ENCODE data around the gene EXOC6. TPM values are rescaled to one million over a fixed set of nuclear protein-coding genes. Genes with fewer than 3 reads are reported as not detected.

Gene EXOC6
- total RNA-seq, 4 donors from 2014 or later = 9.8 to 25.9 (median 10.9) TPM

DNA sequence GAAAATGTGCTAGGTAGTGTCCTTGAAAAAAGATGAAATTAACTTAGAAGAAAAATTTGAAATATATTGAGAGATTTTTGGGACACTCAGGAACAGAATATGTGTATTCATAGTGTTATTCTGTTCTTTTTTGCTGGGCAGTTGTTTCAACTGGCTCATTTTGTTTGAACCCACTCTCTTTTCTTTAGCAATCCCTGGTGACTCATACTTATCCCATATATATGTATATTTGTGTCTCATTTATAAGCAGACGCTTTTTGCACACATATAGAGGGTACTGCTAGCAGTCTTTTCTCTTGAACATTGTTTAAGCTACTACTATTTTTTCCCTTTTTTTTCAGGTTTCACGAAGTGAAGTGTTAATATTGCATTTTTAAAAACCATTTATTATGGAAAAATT, 1.9 kb downstream of the EXOC6 start:
- DNase-seq (ENCODE audit: low spot score) = no peak
- TF ChIP-seq, protein P1, sequence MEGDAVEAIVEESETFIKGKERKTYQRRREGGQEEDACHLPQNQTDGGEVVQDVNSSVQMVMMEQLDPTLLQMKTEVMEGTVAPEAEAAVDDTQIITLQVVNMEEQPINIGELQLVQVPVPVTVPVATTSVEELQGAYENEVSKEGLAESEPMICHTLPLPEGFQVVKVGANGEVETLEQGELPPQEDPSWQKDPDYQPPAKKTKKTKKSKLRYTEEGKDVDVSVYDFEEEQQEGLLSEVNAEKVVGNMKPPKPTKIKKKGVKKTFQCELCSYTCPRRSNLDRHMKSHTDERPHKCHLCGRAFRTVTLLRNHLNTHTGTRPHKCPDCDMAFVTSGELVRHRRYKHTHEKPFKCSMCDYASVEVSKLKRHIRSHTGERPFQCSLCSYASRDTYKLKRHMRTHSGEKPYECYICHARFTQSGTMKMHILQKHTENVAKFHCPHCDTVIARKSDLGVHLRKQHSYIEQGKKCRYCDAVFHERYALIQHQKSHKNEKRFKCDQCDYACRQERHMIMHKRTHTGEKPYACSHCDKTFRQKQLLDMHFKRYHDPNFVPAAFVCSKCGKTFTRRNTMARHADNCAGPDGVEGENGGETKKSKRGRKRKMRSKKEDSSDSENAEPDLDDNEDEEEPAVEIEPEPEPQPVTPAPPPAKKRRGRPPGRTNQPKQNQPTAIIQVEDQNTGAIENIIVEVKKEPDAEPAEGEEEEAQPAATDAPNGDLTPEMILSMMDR (IDR thresholded peaks at IDR 0.05) = no peak
- ATAC-seq (ENCODE audit: low FRiP score) = no peak

DNA sequence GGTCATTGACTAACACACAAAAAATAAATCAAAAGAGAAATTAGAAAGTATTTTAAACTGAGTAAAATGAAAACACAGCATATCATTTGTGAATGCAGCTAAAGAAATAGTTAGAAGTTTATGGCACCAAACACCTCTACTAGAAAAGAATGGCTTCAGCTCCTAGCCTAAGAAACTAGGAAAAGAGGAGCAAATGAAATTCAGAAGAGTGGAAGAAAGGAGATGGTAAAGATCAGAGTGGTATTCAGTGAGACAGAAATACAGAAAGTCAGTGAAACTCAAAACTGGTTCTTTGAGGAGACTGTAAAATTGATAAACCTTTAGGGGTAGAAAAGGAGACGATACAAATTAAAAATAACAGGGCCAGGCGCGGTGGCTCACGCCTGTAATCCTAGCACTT, 2.7 kb downstream of the EXOC6 start:
- DNase-seq (ENCODE audit: low spot score) (no peak), ATAC-seq (ENCODE audit: low FRiP score) (no peak)
- TF ChIP-seq, protein P1 (IDR thresholded peaks at IDR 0.05) = no peak

DNA sequence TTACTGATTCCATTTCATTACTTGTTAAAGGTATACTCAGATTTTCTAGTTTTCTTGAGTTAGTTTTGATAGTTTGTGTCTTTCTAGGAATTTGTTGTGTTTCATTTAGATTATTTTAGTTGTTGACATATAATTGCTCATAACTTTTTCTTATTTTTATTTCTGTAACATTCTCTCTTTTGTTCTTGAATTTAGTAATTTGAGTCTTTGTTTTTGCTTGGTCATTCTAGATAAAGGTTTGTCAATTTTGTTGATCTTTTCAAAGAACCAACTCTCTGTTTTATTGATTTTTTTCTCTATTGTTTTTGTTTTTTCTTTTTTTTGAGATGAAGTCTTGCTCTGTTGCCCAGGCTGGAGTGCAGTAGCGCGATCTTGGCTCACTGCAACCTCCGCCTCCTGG, 7.2 kb downstream of the EXOC6 start:
- DNase-seq (ENCODE audit: low spot score) (no peak), ATAC-seq (ENCODE audit: low FRiP score) (no peak)
- TF ChIP-seq, protein P1 (IDR thresholded peaks at IDR 0.05) = no peak

DNA sequence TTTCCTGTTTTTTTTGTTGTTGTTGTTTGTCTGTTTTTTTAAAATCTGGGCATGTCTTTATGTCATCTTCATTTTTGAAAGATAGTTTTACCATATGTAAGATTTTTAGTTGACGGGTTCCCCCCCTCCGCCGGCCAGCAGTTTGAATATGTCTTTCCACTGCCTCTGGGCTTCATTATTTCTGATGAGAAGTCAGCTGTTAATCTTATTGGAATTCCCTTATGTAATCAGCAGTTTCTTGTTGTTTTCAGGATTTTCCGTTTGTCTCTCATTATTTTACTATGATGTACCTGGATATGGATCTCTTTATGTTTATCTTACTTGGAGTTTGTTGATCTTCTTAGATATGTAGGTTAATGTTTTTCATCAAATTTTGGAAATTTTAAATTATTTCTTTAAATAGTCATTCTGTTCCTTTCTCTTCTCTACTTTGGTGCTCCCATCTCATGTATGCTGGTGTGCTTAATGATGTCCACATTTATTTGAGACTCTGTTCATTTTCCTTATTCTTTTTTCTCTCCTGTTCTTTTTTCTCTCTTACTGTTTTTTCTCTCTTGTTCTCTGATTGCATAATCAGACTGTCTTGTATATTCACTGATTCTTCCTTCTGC, 9.7 kb downstream of the EXOC6 start:
- TF ChIP-seq, protein P1 (IDR thresholded peaks at IDR 0.05) = no peak
- no peak for DNase-seq (ENCODE audit: low spot score)
- no peak for ATAC-seq (ENCODE audit: low FRiP score)

DNA sequence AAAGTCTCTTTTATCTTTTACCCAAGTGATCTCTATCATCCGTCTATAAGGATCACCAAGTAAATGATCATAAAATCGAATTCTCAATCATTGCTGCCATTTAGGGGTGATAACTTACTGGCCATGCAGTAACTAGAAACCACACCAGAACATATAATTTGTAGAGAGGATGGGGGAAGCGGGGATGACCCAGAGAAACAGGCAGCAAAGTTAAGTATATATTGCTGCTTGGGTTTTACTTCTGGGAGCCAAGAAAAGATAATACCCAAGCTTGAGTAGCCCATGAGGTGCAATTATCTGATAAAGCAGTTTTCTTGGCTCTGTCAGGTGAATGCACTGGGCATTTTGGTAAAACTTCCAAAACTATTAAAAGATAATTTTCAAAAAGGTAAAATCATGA, 18.9 kb downstream of the EXOC6 start:
- TF ChIP-seq, protein P1 (IDR thresholded peaks at IDR 0.05) = no peak
- ATAC-seq (ENCODE audit: low FRiP score) = no peak
- DNase-seq (ENCODE audit: low spot score) = no peak

DNA sequence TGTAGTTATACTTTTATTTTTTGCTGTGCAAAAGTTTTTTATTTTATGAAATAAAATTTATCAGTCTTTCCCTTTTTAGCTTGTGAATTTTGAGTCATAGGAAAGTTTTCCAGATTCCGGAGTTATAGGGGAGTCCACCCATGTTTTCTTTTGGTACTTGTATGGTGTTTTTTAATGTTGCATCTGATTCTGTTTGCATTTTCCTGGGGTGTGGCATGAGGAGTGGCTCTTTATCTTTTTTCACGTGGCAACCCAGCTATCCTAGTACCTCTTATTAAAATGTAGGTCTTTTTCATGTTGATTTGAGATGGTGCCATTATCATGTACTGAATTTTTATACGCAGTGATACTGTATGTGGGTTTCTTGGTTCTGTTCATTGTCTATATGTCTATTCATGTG, 19.7 kb downstream of the EXOC6 start:
- TF ChIP-seq, protein P1 (IDR thresholded peaks at IDR 0.05) = no peak
- DNase-seq (ENCODE audit: low spot score) (no peak), ATAC-seq (ENCODE audit: low FRiP score) (no peak)

DNA sequence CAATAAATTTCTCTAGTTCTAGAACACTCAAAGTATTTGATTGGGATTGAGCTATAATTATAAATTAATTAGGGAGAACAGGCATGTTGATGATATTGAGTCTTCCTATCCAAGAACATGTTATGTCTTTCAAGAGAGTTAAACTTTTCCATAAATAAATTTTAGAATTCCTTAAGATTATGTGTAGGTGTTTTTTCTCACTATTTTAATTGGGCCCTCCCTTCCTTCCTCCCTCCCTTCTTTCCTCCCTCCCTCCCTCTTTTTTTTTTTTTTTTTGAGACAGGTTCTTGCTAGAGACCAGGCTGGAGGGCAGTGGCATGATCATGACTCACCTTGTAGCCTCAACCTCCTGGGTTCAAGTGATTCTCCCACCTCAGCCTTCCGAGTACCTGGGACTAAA, 20.2 kb downstream of the EXOC6 start:
- DNase-seq (ENCODE audit: low spot score) = no peak
- TF ChIP-seq, protein P1 (IDR thresholded peaks at IDR 0.05) = no peak
- ATAC-seq (ENCODE audit: low FRiP score) = no peak

All from omental fat pad (tissue), 4 donors.